NCI-H2227 (cell line): Measurements from ENCODE around the gene RAET1E.
"Not testable (repeated sequence)": the region's sequence is repeated elsewhere in the genome, so short reads cannot be mapped to it uniquely, and the experiment has no call there.

Experiments used
- DNase-seq: peaks from one replicate; lab custom pipeline; 2025; ENCODE audit not compliant: unreplicated experiment; lab: John Stamatoyannopoulos, UW

The RAET1E gene

GRCh38 chr6:149897855-149898744 lies at the start of gene RAET1E:
Gene RAET1E, minus strand, starts transcription at chr6:149898113. Its CDS starts 7,212 bp downstream, at chr6:149890901.
- no peak for DNase-seq

- DNase-seq: not testable (repeated sequence)
Observed at GRCh38 chr6:149947533-149947932, 49.6 kb upstream of the RAET1E start.

GRCh38 chr6:149946631-149947030 lies 48.7 kb upstream of the RAET1E start:
- DNase-seq: not testable (repeated sequence)

- DNase-seq: not testable (repeated sequence)
Observed at GRCh38 chr6:149945276-149945675, 47.4 kb upstream of the RAET1E start.

- DNase-seq: not testable (repeated sequence)
Observed at GRCh38 chr6:149943321-149943720, 45.4 kb upstream of the RAET1E start.

GRCh38 chr6:149942461-149942829 lies 44.5 kb upstream of the RAET1E start:
- no peak for DNase-seq

GRCh38 chr6:149941583-149942460 lies 43.9 kb upstream of the RAET1E start, which contains the start of gene ULBP2:
Gene ULBP2, plus strand, starts transcription at chr6:149942014. Its CDS starts 59 bp downstream, at chr6:149942073.
- peak; percentile 77 for DNase-seq

- no peak for DNase-seq
Observed at GRCh38 chr6:149940672-149940982, 42.7 kb upstream of the RAET1E start.

- DNase-seq: no peak
Observed at GRCh38 chr6:149939909-149940671, 42.2 kb upstream of the RAET1E start.

- DNase-seq: no peak
Observed at GRCh38 chr6:149939356-149939648, 41.4 kb upstream of the RAET1E start.

GRCh38 chr6:149938571-149939355 lies 40.9 kb upstream of the RAET1E start:
- no peak for DNase-seq

GRCh38 chr6:149938013-149938570 lies 40.2 kb upstream of the RAET1E start:
- not testable (repeated sequence) for DNase-seq

GRCh38 chr6:149936743-149937142 lies 38.8 kb upstream of the RAET1E start:
- no peak for DNase-seq

GRCh38 chr6:149935668-149936067 lies 37.8 kb upstream of the RAET1E start:
- no peak for DNase-seq

- DNase-seq: no peak
Observed at GRCh38 chr6:149935246-149935645, 37.3 kb upstream of the RAET1E start.

GRCh38 chr6:149934249-149935156 lies 36.6 kb upstream of the RAET1E start:
- peak; percentile 81 for DNase-seq

- DNase-seq: no peak
Observed at GRCh38 chr6:149933461-149933860, 35.5 kb upstream of the RAET1E start.

- DNase-seq: no peak
Observed at GRCh38 chr6:149933036-149933435, 35.1 kb upstream of the RAET1E start.

GRCh38 chr6:149931501-149931900 lies 33.6 kb upstream of the RAET1E start:
- DNase-seq: no peak
